Thyroid gland (tissue), 4 donors: ENCODE results near the gene ZFHX3. TPM values are rescaled to one million over a fixed set of nuclear protein-coding genes. Genes with fewer than 3 reads are reported as not detected.
A peak's percentile ranks its signal among the peaks of the same experiment; 100 is the strongest.

Source experiments
- DNase-seq, 2 donors: peaks; one replicate each; pipeline ENCODE4 v3.0.0-alpha.2; 2019
- H3K27ac ChIP-seq, 3 donors: fragments of 200-600 bp; sonication (generic); 1 replicate in 2 of 3; 2 replicates in 1 of 3; pipeline ENCODE4 v1.5.1; 2016 to 2019; ENCODE audit warnings: mild to moderate bottlenecking in 1 of 3, moderate library complexity in 1 of 3
- H3K27me3 ChIP-seq: fragments of 200-600 bp; sonication (generic); one replicate; pipeline ENCODE4 v1.5.1; 2019
- H3K36me3 ChIP-seq, 2 donors: fragments of 200-600 bp; sonication (generic); one replicate each; pipeline ENCODE4 v1.5.1; 2016 to 2019
- H3K4me1 ChIP-seq, 2 donors: fragments of 200-600 bp; sonication (generic); one replicate each; pipeline ENCODE4 v1.5.1; 2017 to 2019
- H3K4me3 ChIP-seq, 3 donors: fragments of 200-600 bp; sonication (generic); replicated peaks in 1 of 3; 1 replicate in 2 of 3; 2 replicates in 1 of 3; pipeline ENCODE4 v1.5.1; 2016; ENCODE audit warnings: mild to moderate bottlenecking in 1 of 3
- H3K9me3 ChIP-seq: fragments of 200-600 bp; sonication (generic); one replicate; pipeline ENCODE4 v1.5.1; 2017
- POLR2A ChIP-seq, 2 donors: fragments of 450-650 bp; IDR thresholded peaks; one replicate each; pipeline ENCODE4 v1.6.1; 2017; ENCODE audit warnings: antibody characterized with exemption in 2 of 2, mild to moderate bottlenecking in 2 of 2, moderate library complexity in 1 of 2
- WGBS, 2 donors: methylation state at CpG; one replicate each; pipeline ENCODE4 v1.1.5; 2017; 5-methylcytosine and 5-hydroxymethylcytosine counted together
- intact Hi-C: fragments of 100-400 bp; cut with DNase I; formaldehyde crosslinking; loops from one replicate; pipeline ENCODE4 v1.15.1; 2023
- total RNA-seq, 4 donors: library from RNA; depleted of rRNA; stranded (reverse); fragments of >200 nt; gene quantifications; one replicate each; pipeline ENCODE4 v1.2.3, GENCODE V29; 2016
- TF ChIP-seq, protein P1 (sequence below), 6 experiments: fragments of 200-600 bp in 3 of 6; fragments of 450-650 bp in 3 of 6; sonication (generic) in 3 of 6; IDR thresholded peaks; one replicate each; pipeline ENCODE4 v1.5.1; 2016 to 2019; ENCODE audit warnings: antibody characterized with exemption in 6 of 6, mild to moderate bottlenecking in 2 of 6, inconsistent platforms in 1 of 6, moderate library complexity in 1 of 6

Gene ZFHX3
- total RNA-seq, 4 donors from 2014 or later = 27.4 to 92.9 (median 45.5) TPM

DNA sequence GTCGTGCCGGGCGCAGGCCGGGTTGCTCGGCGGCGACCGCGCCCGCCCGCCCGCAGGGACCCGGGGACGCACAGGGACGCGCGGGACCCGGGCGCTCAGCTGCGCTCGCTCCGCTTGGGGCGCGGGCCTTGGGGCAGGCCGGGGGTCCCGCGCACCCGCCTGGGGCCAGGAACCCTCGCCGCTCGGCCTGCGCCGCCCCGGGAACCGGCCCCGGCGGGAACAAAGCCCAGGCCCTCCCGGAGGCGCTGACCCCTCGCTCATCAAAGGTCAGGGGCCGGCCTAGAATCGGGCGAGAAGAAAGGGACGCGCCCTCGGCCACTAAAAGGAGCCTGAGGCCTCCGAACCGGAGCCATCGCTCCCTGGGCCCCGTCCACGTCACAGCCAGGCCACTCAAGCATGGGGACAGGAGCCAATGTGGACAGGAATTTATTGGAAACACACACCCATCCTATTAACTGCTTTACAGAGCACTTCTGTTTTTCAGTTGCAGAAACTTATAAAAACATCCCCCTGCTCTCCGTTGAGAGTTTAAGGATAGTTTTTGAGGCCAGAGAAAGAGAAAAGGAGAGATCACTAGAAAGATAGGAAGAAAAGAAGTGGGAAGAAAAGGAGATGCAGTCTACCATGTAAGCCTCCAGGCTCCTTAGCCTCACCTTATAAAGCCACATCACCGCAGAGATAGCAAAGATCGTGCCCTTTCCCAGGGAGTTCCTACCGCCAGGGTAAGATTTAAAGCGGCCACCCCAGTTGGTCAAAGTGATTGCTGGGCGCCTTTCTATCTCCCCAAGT, 558 bp upstream of the ZFHX3 start:
- intact Hi-C loops = no loop called here
- H3K27me3 ChIP-seq = no peaks in the 10 kb centered on the region
- H3K36me3 ChIP-seq = no peaks in the 10 kb centered on the region
- peak; percentile 90 to 93 for DNase-seq
- no peaks in the 10 kb centered on the region for H3K9me3 ChIP-seq
- TF ChIP-seq, protein P1, sequence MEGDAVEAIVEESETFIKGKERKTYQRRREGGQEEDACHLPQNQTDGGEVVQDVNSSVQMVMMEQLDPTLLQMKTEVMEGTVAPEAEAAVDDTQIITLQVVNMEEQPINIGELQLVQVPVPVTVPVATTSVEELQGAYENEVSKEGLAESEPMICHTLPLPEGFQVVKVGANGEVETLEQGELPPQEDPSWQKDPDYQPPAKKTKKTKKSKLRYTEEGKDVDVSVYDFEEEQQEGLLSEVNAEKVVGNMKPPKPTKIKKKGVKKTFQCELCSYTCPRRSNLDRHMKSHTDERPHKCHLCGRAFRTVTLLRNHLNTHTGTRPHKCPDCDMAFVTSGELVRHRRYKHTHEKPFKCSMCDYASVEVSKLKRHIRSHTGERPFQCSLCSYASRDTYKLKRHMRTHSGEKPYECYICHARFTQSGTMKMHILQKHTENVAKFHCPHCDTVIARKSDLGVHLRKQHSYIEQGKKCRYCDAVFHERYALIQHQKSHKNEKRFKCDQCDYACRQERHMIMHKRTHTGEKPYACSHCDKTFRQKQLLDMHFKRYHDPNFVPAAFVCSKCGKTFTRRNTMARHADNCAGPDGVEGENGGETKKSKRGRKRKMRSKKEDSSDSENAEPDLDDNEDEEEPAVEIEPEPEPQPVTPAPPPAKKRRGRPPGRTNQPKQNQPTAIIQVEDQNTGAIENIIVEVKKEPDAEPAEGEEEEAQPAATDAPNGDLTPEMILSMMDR (IDR thresholded peaks at IDR 0.05) = peak in 1 of 6 experiments; percentile 35
- peak in 1 of 2 donors; percentile 87 for TF ChIP-seq POLR2A (IDR thresholded peaks at IDR 0.05)
- WGBS, 2 donors = 14 to 19% methylated on average over 11 to 14 of the region's 57 CpGs
- peak overlapping the region; percentile 6 to 88 (median 61) for H3K4me3 ChIP-seq
- peaks cover 66 to 80% of the 10 kb centered on the region in 2 donors for H3K4me1 ChIP-seq
- H3K27ac ChIP-seq = peak overlapping the region; percentile 98 to 99 (median 99)

DNA sequence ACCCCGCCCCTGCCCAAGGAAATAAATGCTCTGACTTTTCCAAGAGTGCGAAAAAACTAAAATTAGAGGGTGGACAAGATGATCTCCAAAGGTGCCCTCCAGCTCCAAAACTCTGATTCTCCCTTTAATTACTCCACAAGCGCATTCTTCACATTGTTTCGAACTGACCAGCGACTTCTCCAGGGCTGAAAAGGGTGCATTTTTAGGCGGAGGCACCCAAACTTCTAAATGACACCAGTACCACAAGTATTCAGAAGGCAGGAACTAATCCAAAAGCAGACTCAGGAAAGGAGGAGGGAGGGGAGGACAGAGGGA, 750 bp downstream of the ZFHX3 start:
- Histone ChIP-seq H3K4me3 (peak overlapping the region in 2 of 3 donors; percentile 23 to 88), H3K4me1 (peaks cover 71 to 80% of the 10 kb centered on the region in 2 donors), H3K27me3 (no peaks in the 10 kb centered on the region), H3K9me3 (no peaks in the 10 kb centered on the region), H3K36me3 (no peaks in the 10 kb centered on the region), H3K27ac (peak overlapping the region; percentile 98 to 99 (median 99))
- WGBS, 2 donors = 29 to 30% methylated on average over 6 of the region's 6 CpGs
- TF ChIP-seq POLR2A (IDR thresholded peaks at IDR 0.05) = no peak
- TF ChIP-seq, protein P1 (IDR thresholded peaks at IDR 0.05) = no peak
- no peak for DNase-seq
- intact Hi-C loops = no loop called here

DNA sequence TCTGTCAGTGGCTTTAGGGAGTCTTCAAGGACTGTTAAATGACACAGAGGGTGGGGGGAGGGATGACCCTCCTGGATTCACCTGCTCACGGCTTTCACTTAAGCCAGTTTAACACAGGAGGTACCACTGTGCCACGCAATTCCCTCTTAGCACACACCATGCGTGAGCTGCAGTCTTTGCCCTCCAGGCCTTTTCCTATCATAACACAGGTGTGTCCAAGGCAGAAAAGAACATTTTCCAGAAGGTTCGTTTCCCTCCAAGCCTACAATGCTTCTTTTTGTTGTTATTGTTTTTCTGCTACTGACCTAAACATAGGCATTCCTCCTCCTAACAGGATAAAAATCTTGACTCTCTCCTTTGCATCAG, 1.1 kb downstream of the ZFHX3 start:
- 21 to 44% methylated on average over 4 of the region's 4 CpGs for WGBS, 2 donors
- Histone ChIP-seq H3K4me3 (peak overlapping the region in 2 of 3 donors; percentile 23 to 88), H3K36me3 (no peaks in the 10 kb centered on the region), H3K4me1 (peaks cover 71 to 84% of the 10 kb centered on the region in 2 donors), H3K27me3 (no peaks in the 10 kb centered on the region), H3K27ac (peak overlapping the region; percentile 98 to 99 (median 99)), H3K9me3 (no peaks in the 10 kb centered on the region)
- peak; percentile 30 for DNase-seq
- intact Hi-C loops = no loop called here
- no peak for TF ChIP-seq POLR2A (IDR thresholded peaks at IDR 0.05)
- TF ChIP-seq, protein P1 (IDR thresholded peaks at IDR 0.05) = no peak

DNA sequence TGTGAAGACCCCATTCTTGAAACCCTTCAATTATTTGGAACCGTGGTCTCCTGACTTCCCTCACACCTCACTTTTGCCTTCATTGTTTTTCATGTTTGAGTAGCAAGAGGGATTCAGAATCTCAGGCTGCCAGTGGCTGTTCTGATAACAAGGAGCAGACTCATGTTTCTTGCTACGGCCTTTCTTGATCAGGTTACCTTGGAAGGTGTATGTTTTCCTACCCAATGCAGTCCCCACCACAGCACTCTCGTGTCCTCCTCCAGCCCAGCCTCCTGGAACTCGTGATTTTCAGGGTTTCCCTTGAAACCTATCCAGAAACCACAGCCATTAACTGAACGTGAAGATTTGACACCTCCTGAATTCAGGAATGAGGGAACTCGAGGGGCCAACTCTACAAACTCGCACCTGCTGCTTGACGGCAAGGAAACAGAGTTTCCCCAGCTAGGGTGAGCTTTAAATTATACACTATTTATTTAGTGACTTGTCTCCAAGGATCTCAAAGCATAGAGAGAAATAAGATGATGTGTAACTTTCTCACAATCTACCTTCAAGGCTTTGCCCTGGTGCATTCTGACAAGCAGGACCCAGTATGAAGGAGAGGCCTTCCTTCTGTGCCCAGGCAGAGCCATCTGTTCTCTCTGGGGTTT, 1.6 kb downstream of the ZFHX3 start:
- H3K27ac ChIP-seq = peak overlapping the region; percentile 98 to 99 (median 99)
- TF ChIP-seq POLR2A (IDR thresholded peaks at IDR 0.05) = no peak
- TF ChIP-seq, protein P1 (IDR thresholded peaks at IDR 0.05) = no peak
- no peaks in the 10 kb centered on the region for H3K9me3 ChIP-seq
- H3K4me1 ChIP-seq = peaks cover 69 to 87% of the 10 kb centered on the region in 2 donors
- WGBS, 2 donors = 25 to 37% methylated on average over 8 of the region's 8 CpGs
- no peaks in the 10 kb centered on the region for H3K27me3 ChIP-seq
- intact Hi-C loops = no loop called here
- peak overlapping the region in 1 of 3 donors; percentile 88 for H3K4me3 ChIP-seq
- peak; percentile 20 to 31 for DNase-seq
- no peaks in the 10 kb centered on the region for H3K36me3 ChIP-seq
